ENCODE results near the gene AUTS2.
"Not testable (repeated sequence)": the region's sequence is repeated elsewhere in the genome, so short reads cannot be mapped to it uniquely, and the experiment has no call there.

The AUTS2 gene

GRCh38 chr7:70215491-70215890 lies 617.2 kb downstream of the AUTS2 start:
- peak; percentile 73 for DNase-seq

DNA sequence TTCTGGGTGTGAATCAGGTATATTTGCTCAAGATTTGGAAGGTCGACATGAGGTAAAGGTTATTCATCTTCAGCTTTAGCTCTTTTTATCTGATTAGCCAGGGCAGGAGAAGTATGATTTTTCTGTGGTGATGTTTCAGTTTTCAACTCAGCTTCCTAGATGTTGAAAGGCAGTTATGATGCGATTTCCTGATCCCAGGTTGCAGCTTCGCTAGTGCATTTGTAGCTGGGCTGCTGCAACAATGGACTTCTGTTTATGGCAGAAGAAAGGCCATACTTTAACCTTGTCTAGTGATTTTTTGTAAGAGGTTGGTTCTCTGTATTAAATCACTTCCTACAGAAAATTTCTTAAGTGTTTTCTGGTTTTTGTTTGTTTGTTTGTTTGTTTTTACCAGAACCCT lies 619.3 kb downstream of the AUTS2 start:
- no peak for DNase-seq

DNA sequence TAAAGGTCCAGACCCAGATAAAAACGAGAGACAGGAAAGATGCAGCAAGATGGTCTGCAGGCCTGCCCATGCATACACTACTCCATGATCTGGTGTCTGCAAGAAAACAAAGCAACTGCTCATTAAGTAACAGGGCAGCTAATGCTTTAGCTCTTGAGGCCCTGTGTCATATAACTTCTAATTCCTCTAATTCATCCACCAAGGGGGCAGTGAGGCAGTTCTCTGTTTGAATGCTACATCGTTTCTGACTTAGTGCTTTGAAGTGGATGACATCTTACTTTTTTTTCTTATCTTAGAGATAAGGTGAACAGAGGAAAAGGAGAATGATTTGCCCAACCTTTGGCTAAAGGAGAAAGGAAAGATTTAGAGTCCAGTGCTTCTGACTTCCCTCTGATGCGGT lies 619.7 kb downstream of the AUTS2 start:
- DNase-seq, result no peak

DNA sequence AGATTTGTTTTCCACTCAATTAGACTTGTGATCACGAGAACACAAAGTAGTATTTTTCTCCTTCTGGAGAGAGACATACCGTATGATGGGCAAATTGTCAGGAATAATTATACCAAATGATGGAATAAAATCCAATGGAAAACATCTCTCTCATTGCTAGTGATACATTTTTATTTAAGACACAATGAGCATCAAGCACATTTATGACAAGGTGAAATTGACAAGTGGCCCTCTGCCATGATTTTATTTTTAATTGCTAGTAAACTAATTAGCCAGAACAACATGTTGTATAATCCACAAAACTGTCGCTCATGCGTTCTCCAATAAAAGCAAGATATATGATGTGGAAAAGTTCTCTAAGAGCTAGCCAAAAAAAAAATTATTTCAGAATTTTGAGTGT lies 620.8 kb downstream of the AUTS2 start:
- DNase-seq, result no peak

DNA sequence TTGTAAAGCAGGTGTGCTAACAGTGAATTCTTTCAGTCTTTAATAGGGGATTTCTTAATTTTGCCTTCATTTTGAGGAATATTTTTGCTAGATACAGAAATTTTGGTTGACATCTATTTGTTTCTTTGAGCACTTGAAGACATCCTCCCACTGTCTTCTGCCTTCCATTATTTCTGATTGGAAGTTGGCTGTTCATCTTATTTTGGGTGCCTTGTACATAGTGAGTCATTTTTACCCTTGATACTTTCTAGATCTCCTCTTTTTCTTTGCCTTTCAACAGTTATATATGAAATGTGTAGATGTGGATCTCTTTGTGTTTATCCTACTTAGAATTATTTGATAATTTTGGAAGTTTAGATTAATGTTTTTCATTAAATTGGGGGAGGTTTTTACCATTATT lies 631.0 kb downstream of the AUTS2 start:
- DNase-seq, result no peak

DNA sequence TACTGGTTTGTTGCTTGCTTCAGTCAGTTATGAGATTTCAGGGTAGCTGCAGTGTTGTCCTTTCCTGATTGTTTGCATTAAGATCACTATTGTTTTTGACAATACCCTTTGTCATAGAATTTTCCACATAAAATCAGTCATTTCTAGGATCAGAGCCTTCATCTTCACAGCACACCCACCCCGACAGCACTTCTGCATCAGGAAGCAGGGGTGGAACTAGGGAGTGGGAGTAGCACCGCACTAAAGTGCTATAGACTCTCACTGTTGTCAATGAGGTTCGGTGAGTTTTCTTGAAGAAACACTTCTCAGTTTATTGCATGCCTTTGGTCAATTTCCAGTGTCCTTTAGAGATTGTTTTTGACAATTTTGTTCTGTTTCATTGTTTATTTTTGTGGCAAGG lies 632.5 kb downstream of the AUTS2 start:
- no peak for DNase-seq

DNA sequence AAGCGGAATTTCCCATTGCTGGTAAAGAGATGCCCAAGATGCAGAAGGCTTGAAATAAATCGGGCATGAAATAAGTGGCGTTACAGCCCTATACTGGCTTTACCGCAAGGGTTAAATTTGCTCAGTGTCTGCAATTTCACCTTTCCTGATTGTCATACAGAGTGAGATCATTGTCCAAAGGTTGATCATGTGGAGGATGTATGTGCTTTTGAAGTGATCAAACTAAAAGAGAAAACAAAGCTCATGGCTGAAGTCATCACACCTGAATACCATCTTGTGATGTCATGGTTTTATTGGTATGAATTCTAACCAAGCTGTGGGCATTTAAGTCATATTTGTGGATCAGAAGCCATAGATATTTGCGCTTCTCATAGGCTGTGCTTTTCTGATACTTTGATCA lies 635.5 kb downstream of the AUTS2 start:
- no peak for DNase-seq

DNA sequence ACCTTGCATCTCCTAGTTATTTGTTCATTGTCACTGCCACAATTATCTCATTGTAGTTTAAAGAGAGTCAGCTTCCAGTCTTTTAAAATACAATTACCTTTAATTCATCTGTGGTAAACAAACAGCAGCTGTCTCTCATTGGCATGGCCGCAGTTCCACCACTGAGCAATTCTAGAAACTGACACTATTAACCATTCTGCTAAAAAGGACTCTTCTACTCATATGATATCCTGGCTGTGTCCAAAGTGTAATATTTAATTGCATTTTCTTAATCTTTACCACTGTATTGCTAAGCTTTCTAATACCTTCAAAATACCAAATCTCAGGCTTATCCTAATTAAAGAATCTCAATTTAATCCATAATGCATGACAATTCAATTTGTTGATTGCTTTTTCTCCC lies 639.0 kb downstream of the AUTS2 start:
- no peak for DNase-seq

GRCh38 chr7:70237831-70238575 lies 639.7 kb downstream of the AUTS2 start:
- no peak for DNase-seq

GRCh38 chr7:70239918-70240317 lies 641.6 kb downstream of the AUTS2 start:
- DNase-seq, result no peak

GRCh38 chr7:70240873-70241272 lies 642.6 kb downstream of the AUTS2 start:
- DNase-seq, result no peak

DNA sequence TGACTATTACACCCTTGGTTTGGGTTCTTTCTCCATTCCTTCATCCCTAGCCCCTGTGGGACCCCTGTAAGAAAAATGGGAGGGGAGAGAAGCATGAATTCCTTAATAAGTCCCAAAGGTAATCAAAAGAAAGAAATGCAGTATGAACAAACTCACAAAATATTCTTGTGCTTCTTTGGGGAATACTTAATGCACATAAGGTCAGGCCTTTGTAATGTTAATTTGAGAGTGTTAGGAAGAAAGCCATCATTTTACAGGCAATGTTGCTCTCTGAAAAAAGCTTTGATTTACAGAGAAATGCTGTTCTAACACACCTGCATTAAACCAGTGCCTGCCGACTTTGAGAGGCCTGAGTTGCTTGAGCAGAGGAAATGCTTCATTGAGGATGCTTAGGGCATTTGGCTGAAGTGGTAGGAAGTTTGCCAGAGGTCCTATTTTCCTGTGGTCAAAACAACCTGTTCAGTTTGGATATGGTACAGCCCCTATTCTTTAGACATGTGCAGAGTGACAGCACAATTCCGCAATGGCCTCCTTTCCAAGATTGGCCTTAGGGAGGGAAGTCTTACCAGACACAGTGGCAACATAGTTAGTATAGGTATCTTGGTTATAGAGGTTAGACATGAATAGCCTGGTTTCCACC lies 643.4 kb downstream of the AUTS2 start:
- no peak for DNase-seq

DNA sequence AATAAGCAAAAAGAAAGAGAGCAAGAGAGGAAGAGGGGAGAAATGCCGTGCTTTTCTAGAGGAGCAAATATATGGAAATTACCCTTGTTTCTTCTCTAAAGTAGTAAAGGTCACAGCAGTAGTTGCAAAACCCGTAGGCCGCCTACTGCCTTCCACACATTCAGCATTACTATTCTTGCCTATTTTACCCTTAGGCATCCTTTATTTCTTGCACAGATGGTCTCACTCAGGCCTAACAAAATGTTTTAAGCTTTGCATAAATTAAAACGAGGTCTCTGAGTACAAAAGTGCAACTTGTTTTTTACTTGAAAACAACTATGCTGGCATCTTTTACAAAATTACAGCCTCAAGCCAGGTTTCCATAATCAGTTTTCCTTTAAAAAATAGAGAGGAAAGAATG lies 644.6 kb downstream of the AUTS2 start:
- DNase-seq, result no peak

DNA sequence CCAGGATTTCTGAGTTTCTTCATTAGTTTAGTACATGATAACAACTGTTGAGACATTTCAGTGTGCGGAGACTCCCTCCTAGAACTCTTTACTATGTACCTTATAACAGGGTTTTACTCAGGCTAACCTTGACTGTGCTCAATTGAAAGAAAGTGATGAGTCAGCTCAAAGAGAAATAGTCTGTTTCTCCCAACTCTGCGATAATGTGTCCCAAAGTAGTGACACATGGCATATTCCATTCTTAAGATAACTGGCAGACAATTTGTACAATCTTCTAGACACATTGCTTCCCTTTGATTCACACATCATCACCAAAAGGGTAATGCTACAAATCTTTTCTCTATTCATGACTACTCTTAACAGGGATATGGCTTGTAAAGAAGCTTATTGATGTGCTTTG lies 645.2 kb downstream of the AUTS2 start:
- DNase-seq, result no peak

DNA sequence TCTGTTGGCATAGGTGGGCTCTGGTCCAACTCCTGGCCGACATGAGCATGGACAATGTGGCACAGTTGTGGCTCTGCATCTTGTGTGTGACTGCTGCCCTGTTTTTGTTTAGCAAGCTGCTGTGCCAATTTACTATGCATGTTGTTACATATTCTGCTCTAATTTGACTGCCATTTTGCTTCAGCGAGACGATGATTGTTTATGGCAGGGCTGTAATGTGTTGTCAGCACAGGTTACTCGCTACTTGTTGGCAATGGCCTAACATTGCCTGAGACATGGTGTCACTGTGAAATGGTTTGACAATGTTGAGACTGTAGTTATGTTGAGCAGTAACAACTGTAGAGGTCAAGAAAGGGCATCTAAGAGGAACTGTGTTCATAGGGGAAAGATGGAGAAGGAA lies 659.6 kb downstream of the AUTS2 start:
- no peak for DNase-seq

DNA sequence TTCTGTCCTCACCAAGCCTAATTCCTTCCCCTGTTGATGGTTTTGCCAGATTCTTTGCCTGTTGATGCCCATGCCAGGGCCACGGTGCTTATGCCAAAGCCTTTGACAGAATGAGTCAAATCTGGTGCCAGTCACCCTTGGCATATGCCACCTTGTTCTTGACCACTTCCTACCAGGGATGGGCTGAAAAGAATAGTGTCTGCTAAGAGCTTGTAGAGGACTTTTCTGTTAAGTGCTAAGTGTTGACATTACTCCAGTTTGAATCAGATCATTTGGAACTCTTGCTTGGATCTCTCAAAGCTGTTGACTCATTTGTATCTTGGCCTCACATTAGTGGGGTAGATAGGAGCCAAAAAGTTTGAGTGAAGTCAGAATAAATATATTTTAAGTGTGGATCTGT lies 661.2 kb downstream of the AUTS2 start:
- DNase-seq, result peak; percentile 53

DNA sequence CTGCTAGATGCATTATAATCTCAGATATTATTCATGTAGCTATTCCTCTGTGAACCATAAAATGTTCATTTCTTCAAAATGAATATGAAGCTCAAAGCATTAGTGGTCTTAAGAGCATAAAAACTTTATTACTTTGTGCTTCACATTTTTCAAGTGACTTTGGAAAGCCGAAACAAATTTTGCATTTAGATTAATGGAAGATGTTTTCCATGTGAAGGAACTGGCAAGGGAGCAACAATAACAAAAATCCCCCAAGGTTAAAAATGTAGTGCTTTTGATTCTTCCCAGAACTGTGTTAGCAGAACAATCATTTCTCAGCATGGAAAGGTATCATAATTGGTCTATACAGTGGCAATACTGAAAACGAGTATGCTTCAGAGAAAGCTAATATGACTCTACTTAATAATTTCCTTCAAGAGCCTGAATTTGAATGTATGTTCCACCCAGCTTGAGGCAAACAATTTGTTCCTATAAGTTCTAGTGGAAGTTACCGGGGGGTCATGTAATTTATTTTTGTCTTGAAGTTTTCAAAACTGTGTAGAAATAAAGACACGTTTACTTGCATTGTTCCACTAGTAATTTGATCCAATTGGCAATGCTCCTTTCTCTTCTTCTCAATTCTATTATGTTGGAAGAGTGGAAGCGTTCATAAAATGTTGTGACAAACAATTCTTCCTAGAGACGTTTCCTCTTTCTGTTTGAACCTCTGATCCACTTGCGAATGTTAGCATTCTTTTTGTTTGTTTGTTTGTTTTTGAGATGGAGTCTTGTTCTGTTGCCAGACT lies 665.4 kb downstream of the AUTS2 start:
- DNase-seq, result no peak

GRCh38 chr7:70266186-70266585 lies 667.9 kb downstream of the AUTS2 start:
- DNase-seq, result peak; percentile 51

GRCh38 chr7:70267381-70268120 lies 669.3 kb downstream of the AUTS2 start:
- DNase-seq, result no peak

GRCh38 chr7:70268179-70268578 lies 669.9 kb downstream of the AUTS2 start:
- no peak for DNase-seq

DNA sequence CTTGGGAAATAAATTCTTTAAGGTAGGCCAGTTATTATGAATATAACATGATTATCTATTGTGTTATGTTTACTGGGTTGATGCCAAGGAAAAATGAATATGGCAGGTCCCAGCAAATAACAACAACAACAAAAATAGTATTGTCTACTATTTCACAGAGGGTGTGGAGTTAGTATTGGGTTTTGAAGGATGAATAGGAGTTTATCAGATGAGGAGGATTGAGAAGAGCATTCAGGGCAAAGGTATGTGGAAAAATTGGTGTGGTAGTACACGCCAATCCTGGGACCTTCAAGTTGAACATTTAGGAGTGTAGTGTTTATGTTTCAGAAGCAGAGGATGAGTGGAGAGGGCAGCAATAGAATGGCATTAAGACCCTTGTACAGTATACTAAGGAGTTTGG lies 671.9 kb downstream of the AUTS2 start:
- DNase-seq, result no peak

GRCh38 chr7:70271617-70272081 lies 673.4 kb downstream of the AUTS2 start:
- peak; percentile 60 for DNase-seq

- DNase-seq, result not testable (repeated sequence)
Measured at GRCh38 chr7:70275570-70275969, 677.3 kb downstream of the AUTS2 start.
